ENCODE results near the gene TIMM10.

The TIMM10 gene

DNA sequence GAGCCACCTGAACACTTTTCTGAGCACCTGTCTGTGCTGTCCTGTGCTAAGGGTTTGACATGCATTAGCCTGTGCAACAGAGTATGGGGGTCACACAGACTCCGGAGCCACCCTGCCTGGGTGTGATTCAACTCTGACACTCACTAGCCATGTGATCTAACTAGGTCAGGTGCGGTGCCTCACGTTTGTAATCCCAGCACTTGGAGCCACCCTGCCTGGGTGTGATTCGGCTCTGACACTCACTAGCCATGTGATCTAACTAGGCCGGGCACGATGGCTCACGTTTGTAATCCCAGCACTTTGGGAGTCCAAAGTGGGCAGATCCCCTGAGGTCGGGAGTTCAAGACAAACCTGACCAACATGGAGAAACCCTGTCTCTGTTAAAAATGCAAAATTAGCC, 25.5 kb upstream of the TIMM10 start:
- Histone ChIP-seq H2AFZ (ENCODE audit: low read depth, low read length) (no peak overlapping the region), H3K4me2 (ENCODE audit: insufficient read depth, low read length) (no peak overlapping the region), H3K79me2 (ENCODE audit: insufficient read depth, low read length) (peaks cover 20% of the 10 kb centered on the region), H3K4me1 (ENCODE audit: insufficient read depth, low read length) (no peaks in the 10 kb centered on the region), H3K9me3 (ENCODE audit: insufficient read depth, low read length, severe bottlenecking) (no peaks in the 10 kb centered on the region), H4K20me1 (ENCODE audit: insufficient read depth, low read length) (peaks cover 7% of the 10 kb centered on the region), H3K4me3 (ENCODE audit: low read depth in 1 of 2, low read length in 2 of 2) (no peak overlapping the region), H3K27ac (ENCODE audit: low read length) (no peak overlapping the region), H3K27me3 (ENCODE audit: insufficient read depth, low read length, poor library complexity) (no peaks in the 10 kb centered on the region), H3K36me3 (ENCODE audit: insufficient read depth, low read length) (peaks cover 91% of the 10 kb centered on the region), H3K9ac (ENCODE audit: low read depth, low read length) (no peak overlapping the region)
- ATAC-seq (ENCODE audit: insufficient read depth, low read depth) (no peak), DNase-seq (no peak)
- TF ChIP-seq, protein P1, sequence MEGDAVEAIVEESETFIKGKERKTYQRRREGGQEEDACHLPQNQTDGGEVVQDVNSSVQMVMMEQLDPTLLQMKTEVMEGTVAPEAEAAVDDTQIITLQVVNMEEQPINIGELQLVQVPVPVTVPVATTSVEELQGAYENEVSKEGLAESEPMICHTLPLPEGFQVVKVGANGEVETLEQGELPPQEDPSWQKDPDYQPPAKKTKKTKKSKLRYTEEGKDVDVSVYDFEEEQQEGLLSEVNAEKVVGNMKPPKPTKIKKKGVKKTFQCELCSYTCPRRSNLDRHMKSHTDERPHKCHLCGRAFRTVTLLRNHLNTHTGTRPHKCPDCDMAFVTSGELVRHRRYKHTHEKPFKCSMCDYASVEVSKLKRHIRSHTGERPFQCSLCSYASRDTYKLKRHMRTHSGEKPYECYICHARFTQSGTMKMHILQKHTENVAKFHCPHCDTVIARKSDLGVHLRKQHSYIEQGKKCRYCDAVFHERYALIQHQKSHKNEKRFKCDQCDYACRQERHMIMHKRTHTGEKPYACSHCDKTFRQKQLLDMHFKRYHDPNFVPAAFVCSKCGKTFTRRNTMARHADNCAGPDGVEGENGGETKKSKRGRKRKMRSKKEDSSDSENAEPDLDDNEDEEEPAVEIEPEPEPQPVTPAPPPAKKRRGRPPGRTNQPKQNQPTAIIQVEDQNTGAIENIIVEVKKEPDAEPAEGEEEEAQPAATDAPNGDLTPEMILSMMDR (IDR thresholded peaks at IDR 0.05; ENCODE audit: borderline replicate concordance, extremely low read depth, low read length, poor library complexity, severe bottlenecking), result no peak
- no peak for TF ChIP-seq EZH2 (IDR thresholded peaks at IDR 0.05; ENCODE audit: borderline replicate concordance, low read depth, low read length, severe bottlenecking)

DNA sequence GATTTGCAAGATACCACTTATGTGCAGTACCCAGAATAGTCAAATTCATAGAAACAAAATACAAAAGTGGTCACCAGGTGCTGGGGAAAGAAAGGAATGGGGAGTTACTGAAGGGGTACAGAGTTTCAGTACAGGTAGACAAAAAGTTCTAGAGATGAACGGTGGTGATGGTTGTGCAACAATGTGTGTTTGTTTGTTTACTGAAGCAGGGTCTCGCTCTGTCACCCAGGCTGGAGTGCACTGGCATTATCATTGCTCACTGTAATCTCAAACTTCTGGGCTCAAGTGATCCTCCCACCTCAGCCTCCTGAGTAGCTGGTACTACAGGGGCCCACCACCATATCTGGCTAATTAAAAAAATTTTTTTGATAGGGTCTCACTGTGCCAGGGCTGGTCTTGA, 24.8 kb upstream of the TIMM10 start:
- Histone ChIP-seq H2AFZ (ENCODE audit: low read depth, low read length) (no peak overlapping the region), H3K4me3 (ENCODE audit: low read depth in 1 of 2, low read length in 2 of 2) (no peak overlapping the region), H3K9ac (ENCODE audit: low read depth, low read length) (no peak overlapping the region), H3K9me3 (ENCODE audit: insufficient read depth, low read length, severe bottlenecking) (no peaks in the 10 kb centered on the region), H3K79me2 (ENCODE audit: insufficient read depth, low read length) (peaks cover 16% of the 10 kb centered on the region; the same call in 1 of the 2 replicates), H3K27me3 (ENCODE audit: insufficient read depth, low read length, poor library complexity) (no peaks in the 10 kb centered on the region), H4K20me1 (ENCODE audit: insufficient read depth, low read length) (peaks cover 4% of the 10 kb centered on the region; the same call in 1 of the 2 replicates), H3K4me1 (ENCODE audit: insufficient read depth, low read length) (no peaks in the 10 kb centered on the region), H3K4me2 (ENCODE audit: insufficient read depth, low read length) (no peak overlapping the region), H3K27ac (ENCODE audit: low read length) (no peak overlapping the region), H3K36me3 (ENCODE audit: insufficient read depth, low read length) (peaks cover 94% of the 10 kb centered on the region)
- TF ChIP-seq, protein P1 (IDR thresholded peaks at IDR 0.05; ENCODE audit: borderline replicate concordance, extremely low read depth, low read length, poor library complexity, severe bottlenecking), result no peak
- TF ChIP-seq EZH2 (IDR thresholded peaks at IDR 0.05; ENCODE audit: borderline replicate concordance, low read depth, low read length, severe bottlenecking), result no peak
- ATAC-seq (ENCODE audit: insufficient read depth, low read depth), result no peak
- DNase-seq, result no peak

DNA sequence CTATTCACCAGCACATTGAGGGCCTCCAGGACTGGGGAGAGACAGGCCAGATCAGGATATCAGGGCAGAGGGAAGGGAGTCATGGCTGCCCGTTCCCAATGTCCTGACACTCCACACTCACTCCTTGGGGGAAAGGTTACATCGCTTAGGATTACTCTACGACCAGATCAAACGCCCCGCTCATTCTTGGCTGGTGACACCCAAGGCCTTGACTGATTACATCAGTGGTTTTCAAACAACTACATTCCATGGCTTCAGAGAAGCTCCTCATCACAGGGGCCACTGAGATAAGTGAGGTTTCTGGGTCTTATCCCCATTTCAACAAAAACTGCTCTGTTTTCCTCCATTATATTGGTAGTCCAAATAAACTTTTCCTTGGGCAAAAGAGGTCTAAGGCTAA, 21.9 kb upstream of the TIMM10 start:
- Histone ChIP-seq H3K4me1 (ENCODE audit: insufficient read depth, low read length) (no peaks in the 10 kb centered on the region), H3K4me2 (ENCODE audit: insufficient read depth, low read length) (no peak overlapping the region), H4K20me1 (ENCODE audit: insufficient read depth, low read length) (peaks cover under 1% of the 10 kb centered on the region; the same call in 1 of the 2 replicates), H3K4me3 (ENCODE audit: low read depth in 1 of 2, low read length in 2 of 2) (no peak overlapping the region), H3K79me2 (ENCODE audit: insufficient read depth, low read length) (no peaks in the 10 kb centered on the region), H3K9me3 (ENCODE audit: insufficient read depth, low read length, severe bottlenecking) (no peaks in the 10 kb centered on the region), H3K27me3 (ENCODE audit: insufficient read depth, low read length, poor library complexity) (no peaks in the 10 kb centered on the region), H3K36me3 (ENCODE audit: insufficient read depth, low read length) (peaks cover 93% of the 10 kb centered on the region), H2AFZ (ENCODE audit: low read depth, low read length) (no peak overlapping the region), H3K27ac (ENCODE audit: low read length) (no peak overlapping the region), H3K9ac (ENCODE audit: low read depth, low read length) (no peak overlapping the region)
- no peak for TF ChIP-seq EZH2 (IDR thresholded peaks at IDR 0.05; ENCODE audit: borderline replicate concordance, low read depth, low read length, severe bottlenecking)
- TF ChIP-seq, protein P1 (IDR thresholded peaks at IDR 0.05; ENCODE audit: borderline replicate concordance, extremely low read depth, low read length, poor library complexity, severe bottlenecking), result no peak
- no peak for DNase-seq
- ATAC-seq (ENCODE audit: insufficient read depth, low read depth), result no peak

DNA sequence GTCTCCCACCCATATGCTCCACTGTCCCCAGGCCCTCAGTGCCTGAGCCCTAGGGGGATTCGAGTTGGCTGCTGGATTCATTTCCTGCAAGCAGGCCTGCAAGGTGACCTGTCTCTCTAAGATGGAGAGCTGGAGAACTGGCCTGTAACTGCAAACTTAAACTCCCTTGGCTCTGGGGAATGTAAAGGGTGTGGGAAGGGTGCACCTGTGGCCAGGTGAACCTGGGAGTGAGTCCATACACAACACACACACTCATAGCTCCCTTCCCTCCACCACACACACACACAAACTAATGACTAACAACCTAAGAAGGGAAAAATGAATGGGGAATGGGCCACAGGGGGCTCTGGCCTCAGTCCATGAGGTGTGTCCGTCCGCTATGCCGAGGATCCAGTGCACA, 21.4 kb upstream of the TIMM10 start:
- no peak for DNase-seq
- Histone ChIP-seq H4K20me1 (ENCODE audit: insufficient read depth, low read length) (no peaks in the 10 kb centered on the region; the same call in 1 of the 2 replicates), H3K79me2 (ENCODE audit: insufficient read depth, low read length) (no peaks in the 10 kb centered on the region), H3K36me3 (ENCODE audit: insufficient read depth, low read length) (peaks cover 94% of the 10 kb centered on the region), H3K4me3 (ENCODE audit: low read depth in 1 of 2, low read length in 2 of 2) (no peak overlapping the region), H3K4me1 (ENCODE audit: insufficient read depth, low read length) (no peaks in the 10 kb centered on the region), H3K9ac (ENCODE audit: low read depth, low read length) (no peak overlapping the region), H3K4me2 (ENCODE audit: insufficient read depth, low read length) (no peak overlapping the region), H3K27me3 (ENCODE audit: insufficient read depth, low read length, poor library complexity) (no peaks in the 10 kb centered on the region), H3K9me3 (ENCODE audit: insufficient read depth, low read length, severe bottlenecking) (no peaks in the 10 kb centered on the region), H3K27ac (ENCODE audit: low read length) (no peak overlapping the region), H2AFZ (ENCODE audit: low read depth, low read length) (no peak overlapping the region)
- no peak for ATAC-seq (ENCODE audit: insufficient read depth, low read depth)
- TF ChIP-seq, protein P1 (IDR thresholded peaks at IDR 0.05; ENCODE audit: borderline replicate concordance, extremely low read depth, low read length, poor library complexity, severe bottlenecking), result no peak
- TF ChIP-seq EZH2 (IDR thresholded peaks at IDR 0.05; ENCODE audit: borderline replicate concordance, low read depth, low read length, severe bottlenecking), result no peak
